Astrocyte (in vitro differentiated cells and primary cell): ENCODE results near the gene FHAD1. TPM values are rescaled to one million over a fixed set of nuclear protein-coding genes. Genes with fewer than 3 reads are reported as not detected.

Experiments
- DNase-seq: peaks from one replicate; pipeline ENCODE4 v3.0.0-alpha.2; 2010; ENCODE audit warnings: low read depth
- FAIRE-seq: peaks from 2 replicates; lab custom pipeline; 2011; peaks lifted over from hg19 to GRCh38; lab: Jason Lieb, UNC
- H2AFZ ChIP-seq: 2 replicates; pipeline ENCODE4 v1.6.0; 2012; ENCODE audit warnings: low read depth, low read length, inconsistent platforms
- H3K27ac ChIP-seq: 2 replicates; pipeline ENCODE4 v1.5.1; 2011; ENCODE audit warnings: low read depth, low read length, inconsistent platforms
- H3K27me3 ChIP-seq: 2 replicates; pipeline ENCODE4 v1.6.0; 2011; ENCODE audit warnings: low read length, inconsistent platforms; ENCODE audit not compliant: insufficient read depth
- H3K36me3 ChIP-seq: 2 replicates; pipeline ENCODE4 v1.5.1; 2011; ENCODE audit warnings: low read length, inconsistent platforms; ENCODE audit not compliant: insufficient read depth
- H3K4me1 ChIP-seq: 2 replicates; pipeline ENCODE4 v1.5.1; 2011; ENCODE audit warnings: low read length, inconsistent platforms; ENCODE audit not compliant: insufficient read depth
- H3K4me2 ChIP-seq: 2 replicates; pipeline ENCODE4 v1.6.0; 2012; ENCODE audit warnings: low read length, inconsistent platforms
- H3K4me3 ChIP-seq: 2 replicates; pipeline ENCODE4 v1.5.1; 2011; ENCODE audit warnings: low read depth, mild to moderate bottlenecking, low read length, inconsistent platforms; ENCODE audit not compliant: insufficient read depth
- H3K79me2 ChIP-seq: 2 replicates; pipeline ENCODE4 v1.6.0; 2012; ENCODE audit warnings: mild to moderate bottlenecking, low read length, inconsistent platforms; ENCODE audit not compliant: insufficient read depth
- H3K9ac ChIP-seq: 2 replicates; pipeline ENCODE4 v1.6.0; 2012; ENCODE audit warnings: mild to moderate bottlenecking, low read length, inconsistent platforms
- H3K9me3 ChIP-seq: 2 replicates; pipeline ENCODE4 v1.5.1; 2012; ENCODE audit warnings: low read depth, mild to moderate bottlenecking, low read length, inconsistent platforms; ENCODE audit not compliant: insufficient read depth
- H4K20me1 ChIP-seq: 2 replicates; pipeline ENCODE4 v1.6.0; 2012; ENCODE audit warnings: low read length, inconsistent platforms; ENCODE audit not compliant: insufficient read depth
- H3K27ac Mint-ChIP-seq: one replicate; pipeline ENCODE4 v1.8.0; 2021; ENCODE audit warnings: mild to moderate bottlenecking, mixed read lengths; ENCODE audit not compliant: unreplicated experiment
- H3K27me3 Mint-ChIP-seq: one replicate; pipeline ENCODE4 v1.8.0; 2021; ENCODE audit warnings: low read depth, mixed read lengths; ENCODE audit not compliant: unreplicated experiment
- H3K36me3 Mint-ChIP-seq: one replicate; pipeline ENCODE4 v1.8.0; 2021; ENCODE audit warnings: low read depth, mixed read lengths; ENCODE audit not compliant: unreplicated experiment
- H3K4me1 Mint-ChIP-seq: one replicate; pipeline ENCODE4 v1.8.0; 2021; ENCODE audit warnings: low read depth, mixed read lengths; ENCODE audit not compliant: unreplicated experiment
- H3K4me3 Mint-ChIP-seq: one replicate; pipeline ENCODE4 v1.8.0; 2021; ENCODE audit warnings: mild to moderate bottlenecking, moderate library complexity, mixed read lengths; ENCODE audit not compliant: unreplicated experiment
- H3K9me3 Mint-ChIP-seq: one replicate; pipeline ENCODE4 v1.8.0; 2021; ENCODE audit warnings: mild to moderate bottlenecking, mixed read lengths; ENCODE audit not compliant: unreplicated experiment
- CTCF ChIP-seq: IDR thresholded peaks from 2 replicates; pipeline ENCODE4 v1.5.1; 2011; ENCODE audit warnings: low read depth, mild to moderate bottlenecking, inconsistent platforms, low read length, moderate library complexity; ENCODE audit not compliant: insufficient read depth
- EZH2 ChIP-seq: IDR thresholded peaks from 2 replicates; pipeline ENCODE4 v1.6.1; 2012; ENCODE audit warnings: mild to moderate bottlenecking, low read length, inconsistent platforms; ENCODE audit not compliant: insufficient read depth
- total RNA-seq: library from RNA; stranded (reverse); gene quantifications from 2 replicates; pipeline ENCODE4 v1.2.1, GENCODE V29; 2021

FHAD1 gene
- total RNA-seq, 1 donor from 2014 or later = 0.25 TPM

- FAIRE-seq (no peak), DNase-seq (no peak)
- Histone ChIP-seq H3K27me3 (no peaks in the 10 kb centered on the region), H3K9ac (no peak overlapping the region), H3K4me1 (peaks cover 26% of the 10 kb centered on the region), H3K36me3 (no peaks in the 10 kb centered on the region), H3K4me2 (no peak overlapping the region), H2AFZ (no peak overlapping the region), H3K9me3 (no peaks in the 10 kb centered on the region), H3K79me2 (no peaks in the 10 kb centered on the region), H4K20me1 (no peaks in the 10 kb centered on the region), H3K4me3 (no peak overlapping the region), H3K27ac (no peak overlapping the region)
- H3K27ac Mint-ChIP-seq = no peak overlapping the region
- no peaks in the 10 kb centered on the region for H3K36me3 Mint-ChIP-seq
- TF ChIP-seq EZH2 (no peak), CTCF (no peak)
- H3K9me3 Mint-ChIP-seq = no peaks in the 10 kb centered on the region
- peaks cover 16% of the 10 kb centered on the region for H3K27me3 Mint-ChIP-seq
- H3K4me3 Mint-ChIP-seq = no peak overlapping the region
- peaks cover 14% of the 10 kb centered on the region for H3K4me1 Mint-ChIP-seq
Measured at GRCh38 chr1:15351310-15351709, 104.3 kb downstream of the FHAD1 start.

- Histone ChIP-seq H3K9me3 (no peaks in the 10 kb centered on the region), H3K4me1 (peaks cover 31% of the 10 kb centered on the region), H3K9ac (no peak overlapping the region), H3K4me2 (peak overlapping the region; percentile 40), H3K27ac (peak overlapping the region; percentile 34), H4K20me1 (no peaks in the 10 kb centered on the region), H3K27me3 (no peaks in the 10 kb centered on the region), H3K4me3 (no peak overlapping the region), H3K79me2 (no peaks in the 10 kb centered on the region), H3K36me3 (no peaks in the 10 kb centered on the region), H2AFZ (peak overlapping the region; percentile 44)
- Mint-ChIP-seq H3K27me3 (peaks cover 16% of the 10 kb centered on the region), H3K4me1 (peaks cover 18% of the 10 kb centered on the region), H3K4me3 (no peak overlapping the region), H3K27ac (no peak overlapping the region), H3K9me3 (no peaks in the 10 kb centered on the region), H3K36me3 (no peaks in the 10 kb centered on the region)
- DNase-seq = peak; percentile 74
- peak; percentile 96 for FAIRE-seq
- TF ChIP-seq CTCF (no peak), EZH2 (no peak)
Measured at GRCh38 chr1:15352128-15352957, 105.3 kb downstream of the FHAD1 start.
